ENCODE measurements around the gene DEXI. TPM values are rescaled to one million over a fixed set of nuclear protein-coding genes. Genes with fewer than 3 reads are reported as not detected.

The DEXI gene
- total and polyA plus RNA-seq, 7 experiments from 2014 or later = 13.2 to 83.5 (median 38.0) TPM

DNA sequence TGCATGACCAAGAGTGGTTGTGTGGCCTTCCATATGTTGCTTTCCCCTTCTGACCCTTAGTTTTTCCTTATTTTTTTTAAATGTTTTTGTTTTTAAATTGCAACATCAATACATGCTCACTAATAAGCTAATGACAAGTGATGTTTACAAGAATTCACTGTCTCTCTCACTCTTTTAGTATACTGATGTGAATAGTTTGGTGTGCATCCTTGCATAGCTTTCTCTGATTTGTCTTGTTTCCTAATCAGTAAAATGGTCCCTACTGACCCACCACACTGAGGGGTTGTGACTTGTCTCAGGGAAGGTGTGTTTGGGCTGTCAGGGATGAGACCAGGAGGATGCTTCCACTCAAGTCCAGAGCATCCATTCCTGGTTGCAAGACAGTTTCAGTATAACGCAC lies 39.3 kb downstream of the DEXI start:
- Mint-ChIP-seq H3K27ac (no peak overlapping the region), H3K27me3 (peaks cover 0 to 16% (median 5%) of the 10 kb centered on the region in 5 donors), H3K4me3 (no peak overlapping the region), H3K4me1 (peaks cover 0 to 2% (median 0%) of the 10 kb centered on the region in 7 donors), H3K36me3 (peaks cover 0 to 45% (median 6%) of the 10 kb centered on the region in 5 donors), H3K9me3 (peaks cover 0 to 12% (median 7%) of the 10 kb centered on the region in 11 donors)
- no peaks in the 10 kb centered on the region for H3K36me3 ChIP-seq (ENCODE audit: control insufficient read depth in 2 of 3, insufficient read depth in 3 of 3, low read length in 3 of 3)
- ChIA-PET POLR2A (no interaction called here), CTCF (no interaction called here)
- ATAC-seq (no peak), DNase-seq (no peak)
- no peak overlapping the region for H3K4me3 ChIP-seq (ENCODE audit: low read length)
- H3K4me1 ChIP-seq (ENCODE audit: control insufficient read depth in 2 of 2, insufficient read depth in 2 of 2, low read length in 2 of 2) = no peaks in the 10 kb centered on the region
- H3K9me3 ChIP-seq (ENCODE audit: control insufficient read depth in 2 of 3, low read length in 3 of 3) = peaks cover 0 to 9% (median 0%) of the 10 kb centered on the region in 3 experiments
- H3K27me3 ChIP-seq (ENCODE audit: control insufficient read depth in 2 of 2, insufficient read depth in 2 of 2, low read length in 2 of 2) = no peaks in the 10 kb centered on the region
- intact Hi-C loops (cut with micrococcal nuclease) = no loop called here
- H3K27ac ChIP-seq (ENCODE audit: low read depth, low read length) = no peak overlapping the region

DNA sequence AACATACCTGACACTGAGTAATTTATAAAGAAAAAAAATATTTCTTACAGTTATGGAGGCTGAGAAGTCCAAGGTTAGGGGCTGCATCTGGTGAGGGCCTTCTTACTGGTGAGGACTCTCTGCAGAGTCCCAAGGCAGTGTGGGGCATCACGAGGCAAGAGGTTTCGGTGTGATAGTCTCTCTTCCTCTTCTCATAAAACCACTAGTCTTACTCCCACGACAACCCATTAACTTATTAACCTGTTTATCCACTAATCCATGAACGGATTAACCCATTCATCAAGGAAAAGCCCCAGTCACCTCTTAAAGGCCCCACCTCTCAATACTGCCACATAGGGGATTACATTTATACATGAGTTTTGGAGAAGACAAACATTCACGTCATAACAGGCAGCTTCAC lies 45.1 kb downstream of the DEXI start:
- intact Hi-C loops (cut with micrococcal nuclease) = no loop called here
- POLR2A ChIA-PET = no interaction called here
- Mint-ChIP-seq H3K9me3 (peaks cover 0 to 4% (median 0%) of the 10 kb centered on the region in 11 donors), H3K27ac (no peak overlapping the region), H3K27me3 (peaks cover 0 to 41% (median 0%) of the 10 kb centered on the region in 5 donors), H3K36me3 (peaks cover 0 to 32% (median 4%) of the 10 kb centered on the region in 5 donors), H3K4me3 (no peak overlapping the region), H3K4me1 (peaks cover 0 to 12% (median 0%) of the 10 kb centered on the region in 7 donors)
- no peak for DNase-seq
- no peak for ATAC-seq
- CTCF ChIA-PET = no interaction called here
- no peaks in the 10 kb centered on the region for H3K9me3 ChIP-seq (ENCODE audit: control insufficient read depth in 2 of 3, low read length in 3 of 3)
- H3K4me3 ChIP-seq (ENCODE audit: low read length) = no peak overlapping the region
- no peak overlapping the region for H3K27ac ChIP-seq (ENCODE audit: low read depth, low read length)
- no peaks in the 10 kb centered on the region for H3K27me3 ChIP-seq (ENCODE audit: control insufficient read depth in 2 of 2, insufficient read depth in 2 of 2, low read length in 2 of 2)
- no peaks in the 10 kb centered on the region for H3K36me3 ChIP-seq (ENCODE audit: control insufficient read depth in 2 of 3, insufficient read depth in 3 of 3, low read length in 3 of 3)
- H3K4me1 ChIP-seq (ENCODE audit: control insufficient read depth in 2 of 2, insufficient read depth in 2 of 2, low read length in 2 of 2) = no peaks in the 10 kb centered on the region

DNA sequence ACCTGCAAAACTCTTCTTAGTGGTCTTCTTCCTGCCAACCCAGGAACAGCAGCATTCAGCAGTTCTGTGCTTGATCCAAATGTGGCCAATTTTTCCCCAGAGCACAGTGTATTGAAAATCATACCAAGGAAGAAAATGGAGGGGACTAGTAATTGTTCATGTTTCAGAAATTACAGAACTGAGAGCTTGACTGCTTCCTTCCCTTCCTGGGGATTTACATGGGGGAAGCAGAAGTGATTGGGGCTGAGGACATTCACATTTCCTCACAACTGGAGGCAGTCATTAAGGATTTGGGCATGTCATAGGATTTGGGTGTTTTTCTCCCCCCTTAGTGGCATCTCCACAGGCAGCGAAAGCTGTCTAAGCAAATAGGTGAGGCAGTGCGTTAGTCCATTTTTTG lies 45.5 kb downstream of the DEXI start:
- DNase-seq (no peak), ATAC-seq (peak; percentile 52)
- H3K4me1 ChIP-seq (ENCODE audit: control insufficient read depth in 2 of 2, insufficient read depth in 2 of 2, low read length in 2 of 2) = no peaks in the 10 kb centered on the region
- Mint-ChIP-seq H3K27me3 (peaks cover 0 to 41% (median under 1%) of the 10 kb centered on the region in 5 donors), H3K9me3 (peaks cover 0 to 4% (median 0%) of the 10 kb centered on the region in 11 donors), H3K27ac (no peak overlapping the region), H3K36me3 (peaks cover 0 to 31% (median 4%) of the 10 kb centered on the region in 5 donors), H3K4me3 (no peak overlapping the region), H3K4me1 (peaks cover 0 to 12% (median 0%) of the 10 kb centered on the region in 7 donors)
- intact Hi-C loops (cut with micrococcal nuclease) = no loop called here
- ChIA-PET POLR2A (no interaction called here), CTCF (no interaction called here)
- H3K4me3 ChIP-seq (ENCODE audit: low read length) = no peak overlapping the region
- no peaks in the 10 kb centered on the region for H3K27me3 ChIP-seq (ENCODE audit: control insufficient read depth in 2 of 2, insufficient read depth in 2 of 2, low read length in 2 of 2)
- no peaks in the 10 kb centered on the region for H3K36me3 ChIP-seq (ENCODE audit: control insufficient read depth in 2 of 3, insufficient read depth in 3 of 3, low read length in 3 of 3)
- H3K9me3 ChIP-seq (ENCODE audit: control insufficient read depth in 2 of 3, low read length in 3 of 3) = no peaks in the 10 kb centered on the region
- H3K27ac ChIP-seq (ENCODE audit: low read depth, low read length) = no peak overlapping the region

DNA sequence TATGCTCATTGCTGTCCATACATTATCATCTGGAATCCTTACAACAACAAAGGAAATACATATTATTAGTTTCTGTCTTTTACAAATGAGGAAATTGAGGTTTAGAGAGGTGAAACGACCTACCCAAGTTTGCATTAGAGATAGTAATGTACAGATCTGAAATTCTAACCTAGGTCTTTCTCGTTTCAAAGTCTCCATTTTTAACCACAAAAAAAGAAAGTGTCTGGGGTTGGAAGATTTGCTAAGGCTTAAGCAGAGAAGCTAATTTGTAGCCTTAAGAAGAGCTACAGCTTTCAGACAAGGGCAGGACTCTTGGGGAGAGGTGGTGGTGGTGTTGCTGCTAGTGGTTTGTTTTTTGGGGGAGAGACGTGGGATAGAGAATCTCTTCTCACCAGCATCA lies 46.1 kb downstream of the DEXI start:
- Mint-ChIP-seq H3K27ac (no peak overlapping the region), H3K4me1 (peaks cover 0 to 12% (median 0%) of the 10 kb centered on the region in 7 donors), H3K4me3 (no peak overlapping the region), H3K9me3 (peaks cover 0 to 2% (median 0%) of the 10 kb centered on the region in 11 donors), H3K27me3 (peaks cover 0 to 41% (median 5%) of the 10 kb centered on the region in 5 donors), H3K36me3 (peaks cover 0 to 31% (median 4%) of the 10 kb centered on the region in 5 donors)
- Histone ChIP-seq H3K4me3 (ENCODE audit: low read length) (no peak overlapping the region), H3K9me3 (ENCODE audit: control insufficient read depth in 2 of 3, low read length in 3 of 3) (no peaks in the 10 kb centered on the region), H3K36me3 (ENCODE audit: control insufficient read depth in 2 of 3, insufficient read depth in 3 of 3, low read length in 3 of 3) (no peaks in the 10 kb centered on the region), H3K4me1 (ENCODE audit: control insufficient read depth in 2 of 2, insufficient read depth in 2 of 2, low read length in 2 of 2) (no peaks in the 10 kb centered on the region), H3K27ac (ENCODE audit: low read depth, low read length) (no peak overlapping the region), H3K27me3 (ENCODE audit: control insufficient read depth in 2 of 2, insufficient read depth in 2 of 2, low read length in 2 of 2) (no peaks in the 10 kb centered on the region)
- intact Hi-C loops (cut with micrococcal nuclease) = no loop called here
- no peak for DNase-seq
- ChIA-PET CTCF (no interaction called here), POLR2A (no interaction called here)
- ATAC-seq = no peak

DNA sequence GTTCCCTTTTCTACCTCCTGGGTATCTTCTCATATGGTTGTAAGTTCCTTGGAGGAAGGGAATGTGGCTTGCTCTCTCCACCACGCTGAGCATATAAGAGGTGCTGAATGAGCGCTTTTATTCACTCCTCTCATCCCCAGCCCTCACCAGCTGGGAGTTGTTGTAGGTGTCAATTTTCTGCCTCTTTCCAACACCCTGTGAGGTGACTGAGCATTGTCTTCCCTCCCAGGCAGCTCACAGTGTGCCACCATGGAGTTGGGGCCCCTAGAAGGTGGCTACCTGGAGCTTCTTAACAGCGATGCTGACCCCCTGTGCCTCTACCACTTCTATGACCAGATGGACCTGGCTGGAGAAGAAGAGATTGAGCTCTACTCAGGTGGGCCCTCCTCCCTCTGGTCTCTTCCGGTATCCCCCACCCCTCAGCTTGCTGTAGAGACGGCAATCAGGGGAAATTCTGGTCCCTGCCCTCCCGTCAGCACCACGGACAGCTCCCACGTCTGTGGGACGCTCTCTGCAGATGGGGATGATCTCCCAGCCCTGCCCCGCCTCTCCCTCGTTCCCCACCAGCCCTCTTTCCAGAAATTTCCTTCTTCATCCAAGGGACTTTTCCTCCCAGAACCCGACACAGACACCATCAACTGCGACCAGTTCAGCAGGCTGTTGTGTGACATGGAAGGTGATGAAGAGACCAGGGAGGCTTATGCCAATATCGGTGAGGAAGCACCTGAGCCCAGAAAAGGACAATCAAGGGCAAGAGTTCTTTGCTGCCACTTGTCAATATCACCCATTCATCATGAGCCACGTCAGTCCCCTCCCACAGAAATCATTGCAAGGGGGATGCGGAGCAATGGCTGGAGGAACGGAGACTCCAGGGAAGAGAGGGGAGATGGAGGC lies 47.0 kb downstream of the DEXI start:
- H3K4me1 Mint-ChIP-seq = peaks cover 0 to 13% (median 0%) of the 10 kb centered on the region in 7 donors
- Histone ChIP-seq H3K27ac (ENCODE audit: low read depth, low read length) (no peak overlapping the region), H3K27me3 (ENCODE audit: control insufficient read depth in 2 of 2, insufficient read depth in 2 of 2, low read length in 2 of 2) (no peaks in the 10 kb centered on the region), H3K9me3 (ENCODE audit: control insufficient read depth in 2 of 3, low read length in 3 of 3) (no peaks in the 10 kb centered on the region), H3K36me3 (ENCODE audit: control insufficient read depth in 2 of 3, insufficient read depth in 3 of 3, low read length in 3 of 3) (no peaks in the 10 kb centered on the region), H3K4me1 (ENCODE audit: control insufficient read depth in 2 of 2, insufficient read depth in 2 of 2, low read length in 2 of 2) (no peaks in the 10 kb centered on the region), H3K4me3 (ENCODE audit: low read length) (no peak overlapping the region)
- H3K4me3 Mint-ChIP-seq = no peak overlapping the region
- H3K27ac Mint-ChIP-seq = no peak overlapping the region
- CTCF ChIA-PET = no interaction called here
- intact Hi-C loops (cut with micrococcal nuclease) = no loop called here
- ATAC-seq = no peak
- peaks cover 0 to 48% (median 5%) of the 10 kb centered on the region in 5 donors for H3K27me3 Mint-ChIP-seq
- DNase-seq = peak in 4 of 9 donors; percentile 11 to 57 (median 20)
- POLR2A ChIA-PET = no interaction called here
- peaks cover 0 to 2% (median 0%) of the 10 kb centered on the region in 11 donors for H3K9me3 Mint-ChIP-seq
- H3K36me3 Mint-ChIP-seq = peaks cover 0 to 26% (median 4%) of the 10 kb centered on the region in 5 donors

DNA sequence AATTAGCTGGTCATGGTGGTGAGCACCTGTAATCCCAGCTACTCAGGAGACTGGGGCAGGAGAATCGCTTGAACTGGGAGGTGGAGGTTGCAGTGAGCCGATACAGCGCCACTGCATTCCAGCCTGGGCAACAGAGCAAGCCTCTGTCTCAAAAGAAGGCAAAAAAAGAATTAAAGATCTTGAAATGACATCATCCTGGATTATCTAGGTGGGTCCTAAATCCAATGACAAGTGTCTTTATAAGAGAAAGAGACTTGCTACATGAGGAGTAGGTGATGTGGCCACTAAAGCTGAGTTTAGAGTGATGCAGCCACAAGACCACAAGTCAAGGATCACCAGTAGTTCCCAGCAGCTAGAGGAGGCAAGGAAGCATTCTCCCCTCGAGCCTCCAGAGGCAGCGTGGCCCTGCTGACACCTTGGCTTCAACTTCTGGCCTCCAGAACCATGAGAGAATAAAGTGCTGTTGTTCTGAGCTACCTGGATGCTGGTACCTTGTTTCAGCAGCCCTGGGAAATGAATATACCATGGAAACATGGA lies 49.4 kb downstream of the DEXI start:
- Histone ChIP-seq H3K36me3 (ENCODE audit: control insufficient read depth in 2 of 3, insufficient read depth in 3 of 3, low read length in 3 of 3) (no peaks in the 10 kb centered on the region), H3K27ac (ENCODE audit: low read depth, low read length) (no peak overlapping the region), H3K4me1 (ENCODE audit: control insufficient read depth in 2 of 2, insufficient read depth in 2 of 2, low read length in 2 of 2) (no peaks in the 10 kb centered on the region), H3K9me3 (ENCODE audit: control insufficient read depth in 2 of 3, low read length in 3 of 3) (no peaks in the 10 kb centered on the region), H3K4me3 (ENCODE audit: low read length) (no peak overlapping the region), H3K27me3 (ENCODE audit: control insufficient read depth in 2 of 2, insufficient read depth in 2 of 2, low read length in 2 of 2) (no peaks in the 10 kb centered on the region)
- ATAC-seq = no peak
- no peak for DNase-seq
- Mint-ChIP-seq H3K36me3 (peaks cover 0 to 14% (median 4%) of the 10 kb centered on the region in 5 donors), H3K4me3 (no peak overlapping the region), H3K27ac (no peak overlapping the region), H3K9me3 (peaks cover 0 to 2% (median 0%) of the 10 kb centered on the region in 11 donors), H3K4me1 (peaks cover 0 to 17% (median 0%) of the 10 kb centered on the region in 7 donors), H3K27me3 (peaks cover 10 to 54% (median 14%) of the 10 kb centered on the region in 5 donors)
- ChIA-PET POLR2A (no interaction called here), CTCF (no interaction called here)
- intact Hi-C loops (cut with micrococcal nuclease) = no loop called here

Data from naive thymus-derived CD4-positive, alpha-beta T cell (primary cell).